Stimulated activated memory B cell treated with anti-CD40 and anti-IgM and Interleukin-4, amounts not matched to agents 10 μg/mL and 1 μg/mL and 100 μg/mL, for 72 hours (primary cell): Measurements from ENCODE around the gene PIAS3.

ENCODE experiments used
- ATAC-seq: fragments of 150-1000 bp; cut with Tn5 transposase; 2 replicates; pipeline ENCODE4 v1.10.0; 2021
- H3K27ac Mint-ChIP-seq: one replicate; pipeline ENCODE4 v1.8.0; 2022; ENCODE audit warnings: mild to moderate bottlenecking, mixed read lengths
- H3K27me3 Mint-ChIP-seq: one replicate; pipeline ENCODE4 v1.8.0; 2022; ENCODE audit warnings: mixed read lengths
- H3K36me3 Mint-ChIP-seq: one replicate; pipeline ENCODE4 v1.8.0; 2022; ENCODE audit warnings: mixed read lengths
- H3K4me1 Mint-ChIP-seq: one replicate; pipeline ENCODE4 v1.8.0; 2022; ENCODE audit warnings: mixed read lengths
- H3K4me3 Mint-ChIP-seq: one replicate; pipeline ENCODE4 v1.8.0; 2022; ENCODE audit warnings: mild to moderate bottlenecking, moderate library complexity, mixed read lengths
- H3K9me3 Mint-ChIP-seq: one replicate; pipeline ENCODE4 v1.8.0; 2022; ENCODE audit warnings: mixed read lengths

PIAS3 gene

DNA sequence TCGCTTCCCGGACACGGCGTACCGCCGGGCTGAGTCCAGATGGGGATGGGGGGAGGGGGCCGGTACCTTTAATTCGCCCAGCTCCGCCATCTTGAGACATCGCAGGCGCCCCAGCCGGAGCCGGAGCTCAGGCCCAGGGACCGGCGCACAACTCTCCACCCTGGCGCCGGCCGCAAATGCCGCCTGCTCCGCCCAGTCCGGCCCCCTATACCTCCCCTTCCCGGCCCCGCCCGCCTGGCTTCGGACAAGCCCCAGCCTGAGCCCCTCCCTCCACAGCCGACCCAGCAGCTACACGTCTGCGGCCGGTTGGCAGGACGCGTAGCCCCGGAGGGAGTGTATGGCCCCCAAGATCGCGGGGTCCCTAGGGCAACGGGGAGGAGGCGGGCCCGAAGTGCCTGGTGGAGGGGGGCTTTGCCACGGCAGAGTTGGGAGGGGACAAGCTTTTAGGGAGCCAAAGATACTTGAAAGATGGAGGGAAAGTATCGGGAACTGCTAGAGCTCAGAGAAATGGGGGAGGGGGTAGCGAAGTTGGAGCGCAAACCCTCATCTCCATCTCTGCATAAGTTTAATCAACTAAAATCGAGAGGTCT, at the start of gene PIAS3:
Gene PIAS3, minus strand, starts transcription at position 181 of the 590 bp plus-strand sequence. Its CDS starts 91 bp downstream, at position 90.
- peak; percentile 97 for ATAC-seq
- peaks cover 4% of the 10 kb centered on the region for H3K27me3 Mint-ChIP-seq
- H3K27ac Mint-ChIP-seq: peak within 1 kb of the TSS; percentile 89
- H3K4me3 Mint-ChIP-seq: peak within 1 kb of the TSS; percentile 99
- H3K9me3 Mint-ChIP-seq: no peaks in the 10 kb centered on the region
- H3K4me1 Mint-ChIP-seq: peaks cover 20% of the 10 kb centered on the region
- peaks cover 24% of the 10 kb centered on the region for H3K36me3 Mint-ChIP-seq

DNA sequence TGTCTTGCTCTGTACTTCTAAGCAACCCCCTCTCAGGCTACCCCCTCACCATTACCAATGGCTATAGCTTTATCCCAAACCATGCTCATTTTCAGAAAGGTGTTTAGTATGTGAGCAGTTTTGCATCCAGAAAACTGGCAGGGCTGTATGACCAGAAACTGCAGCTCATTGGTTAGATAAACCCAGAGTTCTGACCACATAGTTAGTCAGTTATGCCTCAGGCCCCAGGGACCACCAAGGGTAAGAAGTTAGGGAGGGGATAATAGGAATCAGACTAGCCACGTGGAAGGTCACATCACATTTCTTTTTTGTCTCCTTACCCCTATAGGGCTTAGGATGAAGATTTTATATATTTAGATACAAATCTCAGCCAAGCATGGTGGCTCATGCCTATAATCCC, 49.8 kb upstream of the PIAS3 start:
- Mint-ChIP-seq H3K36me3 (peaks cover 50% of the 10 kb centered on the region), H3K4me3 (no peak overlapping the region), H3K9me3 (no peaks in the 10 kb centered on the region), H3K4me1 (peaks cover 23% of the 10 kb centered on the region), H3K27ac (no peak overlapping the region), H3K27me3 (no peaks in the 10 kb centered on the region)
- ATAC-seq: no peak

DNA sequence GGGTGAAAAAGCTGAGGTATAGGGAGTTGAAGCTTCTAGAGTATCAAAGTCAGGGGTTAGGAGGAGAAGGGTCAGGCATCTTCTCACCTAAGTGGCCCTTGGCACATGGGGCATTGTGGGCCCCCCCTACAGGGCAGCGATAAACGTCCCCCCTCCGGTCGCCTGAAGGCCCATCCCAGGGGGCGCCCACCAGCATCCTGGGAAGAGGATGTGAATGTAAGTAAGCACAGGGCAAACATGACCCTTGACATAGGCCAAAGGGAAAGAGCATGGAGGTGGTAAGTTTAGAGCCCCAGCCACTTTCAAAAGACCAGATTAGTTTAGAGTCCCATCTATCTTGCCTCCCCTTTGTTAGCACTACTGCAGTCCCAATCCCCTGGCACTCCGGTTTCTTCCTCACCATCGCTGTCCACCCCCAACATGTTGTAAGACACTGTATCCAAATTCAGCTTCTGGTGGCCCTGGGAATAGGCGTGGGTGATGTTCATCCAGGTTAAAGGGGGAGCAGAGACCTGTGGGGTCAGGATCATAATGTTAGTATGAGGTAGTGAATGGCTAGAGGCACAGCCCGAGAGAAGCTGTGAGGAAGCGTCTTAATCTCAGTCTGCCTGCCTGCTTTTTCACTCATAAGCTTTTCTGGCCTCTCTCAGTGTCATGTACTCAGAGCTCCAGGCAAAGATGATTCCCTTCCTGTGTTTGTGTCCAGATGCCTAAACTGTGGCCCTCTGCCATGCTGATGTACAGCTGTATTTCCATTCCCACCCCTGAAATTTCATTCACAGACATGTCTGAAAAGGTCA, 48.3 kb upstream of the PIAS3 start:
- no peak for ATAC-seq
- Mint-ChIP-seq H3K27ac (no peak overlapping the region), H3K36me3 (peaks cover 47% of the 10 kb centered on the region), H3K27me3 (no peaks in the 10 kb centered on the region), H3K4me3 (no peak overlapping the region), H3K4me1 (peaks cover 8% of the 10 kb centered on the region), H3K9me3 (no peaks in the 10 kb centered on the region)

DNA sequence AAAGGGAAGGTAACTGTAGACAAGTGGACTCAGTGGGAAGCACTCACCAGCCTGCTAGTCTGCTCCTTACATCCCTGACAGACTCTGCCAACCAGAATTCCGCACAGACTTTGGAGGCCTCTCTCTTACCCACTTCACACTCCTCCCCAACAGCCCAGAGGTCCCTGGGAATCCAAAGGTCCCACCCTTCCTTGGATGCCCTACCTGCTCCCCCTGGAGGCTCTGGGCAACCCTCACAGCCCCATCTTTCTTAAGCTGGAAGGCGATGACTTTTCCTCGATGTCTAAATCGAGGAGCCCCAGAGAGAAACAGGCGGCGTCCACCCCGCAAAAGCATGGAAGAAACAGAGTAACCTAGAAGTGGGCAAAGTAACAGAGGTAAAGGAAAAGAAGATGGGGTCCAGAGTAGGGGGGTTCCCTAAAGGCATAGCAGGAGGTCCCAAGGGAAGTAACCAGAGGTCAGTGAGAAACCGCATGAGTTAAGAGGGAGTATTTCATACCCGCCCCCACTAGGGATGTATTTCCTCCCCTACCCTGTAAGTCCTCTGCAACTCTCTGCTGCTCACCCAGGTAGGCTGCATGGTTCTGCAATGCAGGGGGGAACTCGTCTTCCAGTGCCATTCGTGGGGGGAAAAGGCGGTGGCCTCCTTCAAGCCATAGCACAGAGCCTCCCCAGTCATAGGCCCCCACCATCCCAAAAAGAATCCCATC, 42.6 kb upstream of the PIAS3 start:
- Mint-ChIP-seq H3K4me3 (no peak overlapping the region), H3K9me3 (no peaks in the 10 kb centered on the region), H3K27me3 (no peaks in the 10 kb centered on the region), H3K27ac (no peak overlapping the region), H3K36me3 (peaks cover 41% of the 10 kb centered on the region), H3K4me1 (no peaks in the 10 kb centered on the region)
- ATAC-seq: no peak

DNA sequence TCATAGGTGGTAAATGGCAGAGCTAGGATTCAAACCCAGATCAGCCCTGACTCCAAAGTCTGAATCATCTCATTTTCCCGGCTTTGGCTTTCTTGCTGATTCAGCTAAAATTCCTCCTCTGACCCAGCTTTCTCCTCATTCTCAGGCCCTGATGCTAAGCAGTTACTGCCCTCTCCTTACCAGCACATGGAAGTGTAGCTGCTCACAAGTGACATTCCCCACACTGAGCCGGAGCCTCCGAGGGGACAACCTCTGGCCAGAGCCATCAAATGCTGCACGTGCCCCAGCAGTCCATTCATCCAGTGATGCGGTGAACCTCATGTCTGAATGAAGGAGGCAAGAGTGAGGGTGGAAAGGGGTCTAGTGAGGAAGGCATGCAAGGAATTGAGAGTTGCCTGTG, 39.9 kb upstream of the PIAS3 start:
- no peak for ATAC-seq
- Mint-ChIP-seq H3K4me1 (no peaks in the 10 kb centered on the region), H3K27ac (no peak overlapping the region), H3K9me3 (no peaks in the 10 kb centered on the region), H3K4me3 (no peak overlapping the region), H3K27me3 (no peaks in the 10 kb centered on the region), H3K36me3 (peaks cover 34% of the 10 kb centered on the region)

DNA sequence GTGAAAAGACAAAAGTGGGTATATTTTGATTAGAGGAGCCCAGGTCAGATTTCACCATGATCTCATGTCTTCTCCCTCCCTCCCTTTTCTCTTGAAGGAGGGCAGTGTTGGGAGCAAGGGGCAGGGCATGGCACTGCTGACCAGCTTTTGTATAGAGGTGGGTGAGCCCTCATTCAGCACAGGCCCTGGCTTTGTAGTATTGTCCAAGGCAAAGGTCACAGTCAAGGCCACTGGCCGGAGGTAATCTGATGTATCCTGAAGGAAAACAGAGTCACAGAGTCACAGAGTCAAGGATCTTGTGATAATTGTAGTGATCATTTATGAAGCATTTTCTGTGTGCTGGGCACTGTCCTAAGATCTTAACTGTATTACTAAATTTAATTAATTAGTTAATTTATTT, 39.1 kb upstream of the PIAS3 start:
- H3K27ac Mint-ChIP-seq: no peak overlapping the region
- no peaks in the 10 kb centered on the region for H3K4me1 Mint-ChIP-seq
- H3K36me3 Mint-ChIP-seq: peaks cover 33% of the 10 kb centered on the region
- H3K27me3 Mint-ChIP-seq: no peaks in the 10 kb centered on the region
- ATAC-seq: no peak
- no peak overlapping the region for H3K4me3 Mint-ChIP-seq
- no peaks in the 10 kb centered on the region for H3K9me3 Mint-ChIP-seq

DNA sequence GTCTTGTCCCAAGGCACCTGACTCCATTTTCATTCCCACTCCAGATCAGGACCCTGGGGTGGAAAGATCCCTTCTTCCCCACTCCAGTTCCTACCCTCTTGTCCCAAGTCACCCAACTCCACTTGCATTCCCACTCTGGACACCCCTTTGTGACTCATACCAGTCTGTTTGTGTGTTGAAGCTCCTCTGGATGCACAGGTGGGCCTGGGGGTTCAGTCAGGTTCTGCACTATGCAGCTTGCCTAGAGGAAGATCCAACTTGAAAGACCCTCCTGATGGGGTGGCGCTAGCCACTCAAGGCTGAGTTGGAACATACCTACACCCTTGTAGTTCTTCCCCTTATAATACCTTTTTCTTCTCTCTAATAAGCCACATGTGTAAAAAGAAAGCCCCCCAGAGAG, 36.6 kb upstream of the PIAS3 start:
- ATAC-seq: no peak
- H3K27ac Mint-ChIP-seq: no peak overlapping the region

DNA sequence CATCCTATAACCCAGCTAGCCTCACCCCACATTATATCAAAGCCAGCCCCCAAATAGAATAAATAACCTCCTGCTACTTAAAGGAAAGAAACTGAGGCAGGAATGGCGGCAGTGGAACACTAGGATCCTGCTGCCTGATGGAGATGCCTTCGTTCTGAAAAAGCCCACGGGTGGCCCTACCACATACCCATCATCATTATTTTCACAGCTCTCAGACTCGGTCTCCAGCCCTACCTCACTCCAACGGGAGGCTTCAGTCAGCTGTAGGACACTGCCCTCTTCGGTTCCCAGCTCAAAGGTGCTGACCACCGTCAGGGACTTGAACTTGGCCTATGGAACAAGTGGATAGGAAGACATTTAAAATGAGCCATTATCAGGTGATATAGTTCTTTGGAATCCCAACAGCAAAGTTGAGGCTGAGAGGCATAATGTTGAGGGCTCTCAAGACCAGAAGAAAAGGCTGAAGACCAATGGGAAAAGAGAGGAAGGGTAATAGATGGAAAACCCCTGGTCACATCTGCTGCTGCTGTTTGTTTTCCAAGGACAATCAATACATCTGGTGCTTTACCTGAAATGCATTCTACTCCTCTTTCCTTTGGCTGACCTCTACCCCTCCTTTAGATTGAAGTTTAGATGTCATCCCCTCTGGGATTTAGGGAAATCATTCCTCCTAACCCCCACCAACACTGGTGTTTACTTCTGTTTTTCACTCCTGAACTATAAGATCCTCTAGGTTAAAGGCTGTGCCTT, 34.6 kb upstream of the PIAS3 start:
- Mint-ChIP-seq H3K4me3 (no peak overlapping the region), H3K9me3 (no peaks in the 10 kb centered on the region), H3K4me1 (no peaks in the 10 kb centered on the region), H3K36me3 (peaks cover 12% of the 10 kb centered on the region), H3K27me3 (no peaks in the 10 kb centered on the region), H3K27ac (no peak overlapping the region)
- no peak for ATAC-seq

More for the DNA sequence above, 36.6 kb upstream of the PIAS3 start:
- no peaks in the 10 kb centered on the region for H3K27me3 Mint-ChIP-seq
- no peaks in the 10 kb centered on the region for H3K4me1 Mint-ChIP-seq
- no peaks in the 10 kb centered on the region for H3K9me3 Mint-ChIP-seq
- H3K4me3 Mint-ChIP-seq: no peak overlapping the region
- peaks cover 13% of the 10 kb centered on the region for H3K36me3 Mint-ChIP-seq

DNA sequence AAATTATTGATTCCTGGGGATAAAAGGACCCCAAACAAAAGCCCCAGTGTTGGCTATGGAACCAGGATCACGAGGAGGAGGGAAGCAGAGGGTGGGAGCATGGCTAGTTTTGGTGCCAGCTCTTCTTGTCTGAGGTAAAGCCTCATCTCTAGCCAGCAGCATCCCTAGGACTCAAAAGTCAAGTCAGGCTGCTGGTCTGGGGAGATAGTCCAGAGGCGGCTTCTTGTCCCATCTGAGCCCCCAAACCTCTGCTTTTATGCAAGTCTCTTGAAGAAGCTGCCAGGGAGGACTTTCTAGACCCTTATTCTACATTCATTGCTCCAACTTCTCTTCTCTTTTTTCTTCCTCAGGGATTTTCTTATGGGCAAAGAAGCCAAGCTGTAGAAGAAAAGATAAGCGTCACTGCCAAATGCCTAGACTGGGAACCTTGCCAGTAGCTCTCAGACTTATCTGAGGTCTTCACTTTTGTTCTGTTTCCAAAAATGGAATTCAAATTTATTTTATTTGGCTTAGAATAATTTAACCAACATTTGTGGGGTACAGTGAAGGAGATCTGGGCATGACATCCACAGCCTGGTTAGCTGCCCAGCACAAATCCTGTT, 33.7 kb upstream of the PIAS3 start:
- Mint-ChIP-seq H3K9me3 (no peaks in the 10 kb centered on the region), H3K27ac (no peak overlapping the region), H3K4me1 (no peaks in the 10 kb centered on the region), H3K36me3 (peaks cover 8% of the 10 kb centered on the region), H3K4me3 (no peak overlapping the region), H3K27me3 (no peaks in the 10 kb centered on the region)
- no peak for ATAC-seq

DNA sequence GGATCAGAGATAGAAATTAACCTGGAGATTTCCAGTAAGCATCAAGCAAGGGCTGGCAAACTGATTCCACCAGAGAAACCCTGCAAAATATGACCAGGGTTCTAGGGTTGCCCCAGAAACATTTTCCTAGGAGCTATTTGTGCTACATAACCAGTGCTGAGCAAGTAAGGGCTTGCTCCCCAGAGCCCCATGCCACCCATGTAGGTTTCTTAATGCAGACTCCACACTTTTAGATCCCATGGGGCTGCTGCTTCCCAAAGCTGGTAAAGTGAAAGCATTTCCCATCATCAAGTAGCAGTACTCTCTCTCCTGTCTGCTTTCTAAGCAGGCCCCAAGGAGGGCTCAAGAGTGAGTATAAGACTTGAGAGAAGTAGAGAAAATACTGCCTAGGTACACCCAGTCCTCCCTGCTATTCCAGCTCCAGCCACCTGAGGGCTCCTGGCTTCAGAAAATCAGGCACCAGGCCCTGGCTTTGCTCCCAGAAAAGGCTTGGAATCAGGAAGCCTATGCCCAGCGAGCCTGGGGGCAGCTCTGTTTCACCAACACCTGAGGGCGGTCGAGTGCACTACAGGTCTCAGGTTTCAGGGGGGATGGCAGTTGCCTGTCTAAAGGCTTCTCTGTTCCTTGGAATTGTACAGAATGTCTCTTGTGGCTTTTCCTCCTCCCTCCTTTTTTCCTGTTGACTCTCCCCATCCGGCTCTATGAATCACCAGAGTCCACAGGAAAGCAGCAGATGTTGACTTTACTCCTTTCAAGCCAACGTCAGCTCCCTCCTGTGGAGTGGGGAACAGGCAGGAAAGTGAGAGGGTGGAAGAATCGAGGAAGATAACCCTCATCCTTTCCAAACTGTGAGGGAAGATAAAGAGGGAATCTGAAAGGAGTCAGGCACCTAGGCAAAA, 33.0 kb upstream of the PIAS3 start:
- no peaks in the 10 kb centered on the region for H3K27me3 Mint-ChIP-seq
- peak; percentile 53 for ATAC-seq
- no peaks in the 10 kb centered on the region for H3K4me1 Mint-ChIP-seq
- no peak overlapping the region for H3K27ac Mint-ChIP-seq
- H3K36me3 Mint-ChIP-seq: peaks cover under 1% of the 10 kb centered on the region
- H3K4me3 Mint-ChIP-seq: no peak overlapping the region
- H3K9me3 Mint-ChIP-seq: no peaks in the 10 kb centered on the region

DNA sequence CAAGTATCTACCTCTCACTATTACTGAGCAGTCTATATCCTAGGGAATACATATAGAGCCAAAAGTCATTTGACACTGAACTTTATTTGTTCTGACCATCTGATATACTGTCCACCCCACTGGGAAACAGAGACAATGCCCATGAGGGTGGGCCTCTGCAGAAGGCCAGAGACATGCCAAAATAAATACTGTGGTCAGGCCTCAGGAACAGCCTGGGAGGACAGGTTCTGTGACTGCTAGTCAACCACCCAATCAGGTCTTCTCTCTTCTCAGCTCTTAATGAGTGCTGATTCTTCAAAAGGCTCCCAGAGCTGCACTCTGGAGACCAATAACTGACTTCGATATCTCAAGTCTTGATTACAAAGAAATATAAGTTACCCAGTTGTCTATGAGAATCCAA, 32.3 kb upstream of the PIAS3 start:
- ATAC-seq: no peak
- H3K4me3 Mint-ChIP-seq: no peak overlapping the region
- H3K4me1 Mint-ChIP-seq: no peaks in the 10 kb centered on the region
- H3K27ac Mint-ChIP-seq: no peak overlapping the region
- H3K27me3 Mint-ChIP-seq: no peaks in the 10 kb centered on the region
- no peaks in the 10 kb centered on the region for H3K9me3 Mint-ChIP-seq
- H3K36me3 Mint-ChIP-seq: no peaks in the 10 kb centered on the region

DNA sequence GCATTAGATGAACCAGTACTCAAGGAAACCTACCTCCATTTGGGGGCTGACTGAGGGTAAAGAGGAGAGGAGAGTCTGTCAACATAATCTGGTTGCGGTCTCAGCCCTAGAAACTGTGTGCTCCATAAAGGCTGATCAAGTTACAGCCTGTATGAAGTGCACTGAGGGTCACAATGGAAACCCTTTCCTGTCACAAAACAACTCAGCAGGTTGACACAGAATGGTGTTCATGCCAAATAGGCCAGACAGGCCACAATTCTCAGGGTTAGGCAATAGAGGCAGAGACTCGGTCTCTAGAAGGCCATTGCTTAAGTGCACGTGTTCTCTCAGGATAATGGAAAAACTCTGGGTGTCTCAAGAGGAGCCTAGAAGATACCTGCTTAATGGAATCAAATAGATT, 30.8 kb upstream of the PIAS3 start:
- no peak overlapping the region for H3K27ac Mint-ChIP-seq
- peaks cover 11% of the 10 kb centered on the region for H3K27me3 Mint-ChIP-seq
- H3K36me3 Mint-ChIP-seq: no peaks in the 10 kb centered on the region
- H3K4me3 Mint-ChIP-seq: no peak overlapping the region
- no peak for ATAC-seq
- peaks cover 12% of the 10 kb centered on the region for H3K4me1 Mint-ChIP-seq
- no peaks in the 10 kb centered on the region for H3K9me3 Mint-ChIP-seq

DNA sequence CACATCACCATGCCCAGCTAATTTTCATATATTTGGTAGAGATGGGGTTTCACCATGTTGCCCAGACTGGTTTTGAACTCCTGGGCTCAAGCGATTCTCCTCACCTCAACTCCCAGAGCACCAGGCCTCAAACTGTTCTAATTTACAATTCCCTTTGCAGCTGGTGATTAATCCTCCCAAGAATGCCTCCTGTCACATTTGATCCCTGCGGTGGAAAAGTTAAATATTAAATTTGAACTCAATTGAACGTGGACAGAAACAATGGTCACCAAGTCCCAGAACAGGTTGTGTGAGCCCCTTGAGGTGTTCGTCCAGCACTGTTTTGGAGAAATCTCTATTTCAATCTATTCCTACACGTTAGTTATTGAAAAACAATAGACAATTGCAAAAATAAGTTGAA, 28.8 kb upstream of the PIAS3 start:
- no peak for ATAC-seq
- Mint-ChIP-seq H3K27me3 (peaks cover 24% of the 10 kb centered on the region), H3K9me3 (no peaks in the 10 kb centered on the region), H3K4me1 (peaks cover 15% of the 10 kb centered on the region), H3K4me3 (no peak overlapping the region), H3K27ac (no peak overlapping the region), H3K36me3 (no peaks in the 10 kb centered on the region)

DNA sequence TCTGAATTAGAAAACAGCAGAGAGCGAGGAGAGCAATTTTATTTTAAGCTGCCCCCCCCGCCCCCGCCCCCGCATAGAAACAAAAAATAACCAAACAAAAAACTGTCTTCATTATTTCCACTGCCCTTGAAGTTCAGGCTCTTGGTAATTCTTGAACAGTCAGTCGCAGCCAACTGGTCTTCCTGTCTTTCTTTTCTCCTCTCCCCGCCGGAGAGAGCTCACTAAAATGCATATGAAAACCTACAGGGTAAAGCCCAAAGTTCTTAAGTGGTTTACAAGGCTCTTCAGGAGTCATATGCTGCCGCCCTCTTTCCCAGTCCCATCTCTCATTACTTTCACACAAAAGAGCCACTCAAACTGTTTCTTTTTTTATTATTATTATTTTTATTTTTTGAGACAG, 27.9 kb upstream of the PIAS3 start:
- Mint-ChIP-seq H3K4me3 (peak overlapping the region; percentile 83), H3K9me3 (no peaks in the 10 kb centered on the region), H3K4me1 (peaks cover 15% of the 10 kb centered on the region), H3K36me3 (no peaks in the 10 kb centered on the region), H3K27me3 (peaks cover 24% of the 10 kb centered on the region), H3K27ac (no peak overlapping the region)
- ATAC-seq: no peak
